HepG2 (cell line): Measurements from ENCODE around the gene ATRN. TPM values are rescaled to one million over a fixed set of nuclear protein-coding genes. Genes with fewer than 3 reads are reported as not detected.

Experiments
- ATAD3A ChIP-seq: sonication (generic); formaldehyde crosslinking; IDR thresholded peaks from 2 replicates; pipeline ENCODE4 v1.4.0; 2020; ENCODE audit warnings: missing genetic modification reagents
- FOXJ3 ChIP-seq: sonication (generic); formaldehyde crosslinking; IDR thresholded peaks from 2 replicates; pipeline ENCODE4 v1.4.0; 2020; ENCODE audit warnings: missing genetic modification reagents, mild to moderate bottlenecking, borderline replicate concordance
- GTF2F1 ChIP-seq: fragments of 150-350 bp; IDR thresholded peaks from 2 replicates; pipeline ENCODE4 v1.6.1; 2014; ENCODE audit warnings: low read length
- KAT2B ChIP-seq: fragments of 150-350 bp; IDR thresholded peaks from 2 replicates; pipeline ENCODE4 v1.6.1; 2014; ENCODE audit warnings: low read depth, low read length, borderline replicate concordance
- KDM5B ChIP-seq: sonication (generic); formaldehyde crosslinking; IDR thresholded peaks from 2 replicates; pipeline ENCODE4 v1.4.0; 2020; ENCODE audit warnings: missing genetic modification reagents, mild to moderate bottlenecking, borderline replicate concordance
- SMYD3 ChIP-seq: sonication (generic); formaldehyde crosslinking; IDR thresholded peaks from 2 replicates; pipeline ENCODE4 v1.8.1; 2023; ENCODE audit warnings: mild to moderate bottlenecking, missing genetic modification reagents
- SPEN ChIP-seq: sonication (generic); formaldehyde crosslinking; IDR thresholded peaks from 2 replicates; pipeline ENCODE4 v1.5.1; 2020; ENCODE audit warnings: low read depth, mild to moderate bottlenecking, missing genetic modification reagents
- ZFAT ChIP-seq: sonication (generic); formaldehyde crosslinking; conservative IDR thresholded peaks from 2 replicates; pipeline ENCODE4 v1.8.1; 2023; ENCODE audit warnings: missing genetic modification reagents, inconsistent platforms
- ZNF101 ChIP-seq: sonication (generic); formaldehyde crosslinking; IDR thresholded peaks from 2 replicates; pipeline ENCODE4 v1.4.0; 2020; ENCODE audit warnings: mild to moderate bottlenecking, low read depth, missing genetic modification reagents, borderline replicate concordance
- ZNF24 ChIP-seq: fragments of 450-650 bp; IDR thresholded peaks from 2 replicates; pipeline ENCODE4 v1.6.1; 2017; ENCODE audit warnings: antibody characterized with exemption, mild to moderate bottlenecking
- ZNF709 ChIP-seq: sonication (generic); formaldehyde crosslinking; IDR thresholded peaks from 2 replicates; pipeline ENCODE4 v1.5.0; 2020; ENCODE audit warnings: mild to moderate bottlenecking, missing genetic modification reagents
- ZNF75D ChIP-seq: sonication (generic); formaldehyde crosslinking; IDR thresholded peaks from 2 replicates; pipeline ENCODE4 v1.8.1; 2023; ENCODE audit warnings: missing genetic modification reagents, mild to moderate bottlenecking, borderline replicate concordance
- ZNF768 ChIP-seq: sonication (generic); formaldehyde crosslinking; IDR thresholded peaks from 2 replicates; pipeline ENCODE4 v1.4.0; 2020; ENCODE audit warnings: missing genetic modification reagents
- ZNF772 ChIP-seq: sonication (generic); formaldehyde crosslinking; IDR thresholded peaks from 2 replicates; pipeline ENCODE4 v1.5.0; 2020; ENCODE audit warnings: mild to moderate bottlenecking, missing genetic modification reagents
- ZNF790 ChIP-seq: sonication (generic); formaldehyde crosslinking; IDR thresholded peaks from 2 replicates; pipeline ENCODE4 v1.8.0; 2022; ENCODE audit warnings: missing genetic modification reagents, mild to moderate bottlenecking, borderline replicate concordance
- ZNF839 ChIP-seq: sonication (generic); formaldehyde crosslinking; IDR thresholded peaks from 2 replicates; pipeline ENCODE4 v1.4.0; 2020; ENCODE audit warnings: missing genetic modification reagents, mild to moderate bottlenecking, borderline replicate concordance
- ZSCAN30 ChIP-seq: sonication (generic); formaldehyde crosslinking; IDR thresholded peaks from 2 replicates; pipeline ENCODE4 v1.5.0; 2020; ENCODE audit warnings: mild to moderate bottlenecking, missing genetic modification reagents
- polyA plus RNA-seq, 8 experiments: library from polyadenylated mRNA; depleted of rRNA in 3 of 8; stranded (reverse) in 7 of 8; unstranded in 1 of 8; fragments of >200 nt; fragmentation: Illumina TruSeq in 4 of 8; extraction: Trizol in 4 of 8; gene quantifications; 2 replicates each; pipeline versions ENCODE4 v1.2.1 to v1.2.3, GENCODE V29; 2011 to 2016; ENCODE audit warnings: low read depth in 4 of 8, missing spikeins in 1 of 8, mixed read lengths in 1 of 8; ENCODE audit not compliant: insufficient read depth in 1 of 8
- total RNA-seq, 5 experiments: library from RNA; depleted of rRNA; stranded (reverse); fragments of >200 nt; fragmentation: Illumina TruSeq; extraction: Trizol; gene quantifications; 2 replicates each; pipeline ENCODE4 v1.2.3, GENCODE V29; 2016; ENCODE audit warnings: low read depth in 1 of 5
- TF ChIP-seq, protein P1 (sequence below): sonication (generic); formaldehyde crosslinking; IDR thresholded peaks from 2 replicates; pipeline ENCODE4 v1.5.0; 2020; ENCODE audit warnings: mild to moderate bottlenecking, missing genetic modification reagents, moderate library complexity
- TF ChIP-seq, protein P2 (sequence below): sonication (generic); formaldehyde crosslinking; IDR thresholded peaks from 2 replicates; pipeline ENCODE4 v1.5.0; 2020; ENCODE audit warnings: mild to moderate bottlenecking, low read depth, missing genetic modification reagents, borderline replicate concordance
- TF ChIP-seq, protein P3 (sequence below): sonication (generic); formaldehyde crosslinking; IDR thresholded peaks from 2 replicates; pipeline ENCODE4 v1.4.0; 2020; ENCODE audit warnings: mild to moderate bottlenecking, low read depth, missing genetic modification reagents
- TF ChIP-seq, protein P4 (sequence below): sonication (generic); formaldehyde crosslinking; IDR thresholded peaks from 2 replicates; pipeline ENCODE4 v1.9.0; 2021; ENCODE audit warnings: missing genetic modification reagents, mild to moderate bottlenecking, borderline replicate concordance

ATRN gene
- total and polyA plus RNA-seq, 2 of the 13 experiments (the other 11 are each of a cell fraction or from before 2014, with no cell fraction given), result 44.2 to 81.1 TPM

DNA sequence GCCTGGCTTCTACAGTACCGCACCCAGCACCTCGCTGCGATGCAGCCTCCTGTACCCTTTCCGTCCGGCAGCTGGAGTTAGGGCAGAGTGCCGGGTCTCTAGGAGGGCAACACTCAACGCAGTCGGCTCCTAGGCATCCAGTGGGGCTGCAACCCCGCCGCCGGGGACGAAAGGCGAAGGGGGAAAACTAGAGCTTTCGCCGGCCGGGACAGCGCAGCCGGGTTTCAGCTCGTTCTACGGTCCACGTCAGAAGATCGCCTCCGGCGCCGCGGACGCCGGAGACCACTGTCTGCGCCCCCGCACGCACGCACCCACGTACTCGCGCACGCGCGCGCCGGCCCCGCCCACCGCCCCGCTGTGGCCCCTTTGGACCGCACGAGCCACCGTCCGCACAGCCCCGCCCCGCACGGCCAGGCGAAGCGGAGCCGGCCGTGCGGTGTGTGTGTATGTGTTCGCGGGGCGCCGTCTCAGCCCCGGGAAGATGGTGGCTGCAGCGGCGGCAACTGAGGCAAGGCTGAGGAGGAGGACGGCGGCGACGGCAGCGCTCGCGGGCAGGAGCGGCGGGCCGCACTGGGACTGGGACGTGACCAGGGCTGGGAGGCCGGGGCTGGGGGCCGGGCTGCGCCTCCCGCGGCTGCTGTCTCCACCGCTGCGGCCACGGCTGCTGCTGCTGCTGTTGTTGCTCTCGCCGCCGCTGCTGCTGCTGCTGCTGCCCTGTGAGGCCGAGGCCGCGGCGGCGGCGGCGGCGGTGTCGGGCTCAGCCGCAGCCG, at the start of gene ATRN (continued):
- TF ChIP-seq, protein P1, sequence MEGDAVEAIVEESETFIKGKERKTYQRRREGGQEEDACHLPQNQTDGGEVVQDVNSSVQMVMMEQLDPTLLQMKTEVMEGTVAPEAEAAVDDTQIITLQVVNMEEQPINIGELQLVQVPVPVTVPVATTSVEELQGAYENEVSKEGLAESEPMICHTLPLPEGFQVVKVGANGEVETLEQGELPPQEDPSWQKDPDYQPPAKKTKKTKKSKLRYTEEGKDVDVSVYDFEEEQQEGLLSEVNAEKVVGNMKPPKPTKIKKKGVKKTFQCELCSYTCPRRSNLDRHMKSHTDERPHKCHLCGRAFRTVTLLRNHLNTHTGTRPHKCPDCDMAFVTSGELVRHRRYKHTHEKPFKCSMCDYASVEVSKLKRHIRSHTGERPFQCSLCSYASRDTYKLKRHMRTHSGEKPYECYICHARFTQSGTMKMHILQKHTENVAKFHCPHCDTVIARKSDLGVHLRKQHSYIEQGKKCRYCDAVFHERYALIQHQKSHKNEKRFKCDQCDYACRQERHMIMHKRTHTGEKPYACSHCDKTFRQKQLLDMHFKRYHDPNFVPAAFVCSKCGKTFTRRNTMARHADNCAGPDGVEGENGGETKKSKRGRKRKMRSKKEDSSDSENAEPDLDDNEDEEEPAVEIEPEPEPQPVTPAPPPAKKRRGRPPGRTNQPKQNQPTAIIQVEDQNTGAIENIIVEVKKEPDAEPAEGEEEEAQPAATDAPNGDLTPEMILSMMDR (CRISPR knock-in tag), result no peak; the same call in none of the 2 replicates
- peak; percentile 99 for TF ChIP-seq ZNF709 (CRISPR knock-in tag)
- TF ChIP-seq ZNF772, result peak; percentile 85; the same call in 1 of the 2 replicates
- TF ChIP-seq ZNF768 (CRISPR knock-in tag), result peak; percentile 87
- TF ChIP-seq ZNF101 (CRISPR knock-in tag), result 0 out of 2 replicates have a peak, but pooled peaks have one; percentile 24
- TF ChIP-seq GTF2F1, result no peak
- peak; percentile 32; the same call in 1 of the 2 replicates for TF ChIP-seq ZNF839 (CRISPR knock-in tag)
- TF ChIP-seq, protein P2, sequence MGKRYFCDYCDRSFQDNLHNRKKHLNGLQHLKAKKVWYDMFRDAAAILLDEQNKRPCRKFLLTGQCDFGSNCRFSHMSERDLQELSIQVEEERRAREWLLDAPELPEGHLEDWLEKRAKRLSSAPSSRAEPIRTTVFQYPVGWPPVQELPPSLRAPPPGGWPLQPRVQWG (CRISPR knock-in tag), result no peak; the same call in 1 of the 2 replicates
- TF ChIP-seq ZNF75D (CRISPR knock-in tag), result no peak
- TF ChIP-seq, protein P3, sequence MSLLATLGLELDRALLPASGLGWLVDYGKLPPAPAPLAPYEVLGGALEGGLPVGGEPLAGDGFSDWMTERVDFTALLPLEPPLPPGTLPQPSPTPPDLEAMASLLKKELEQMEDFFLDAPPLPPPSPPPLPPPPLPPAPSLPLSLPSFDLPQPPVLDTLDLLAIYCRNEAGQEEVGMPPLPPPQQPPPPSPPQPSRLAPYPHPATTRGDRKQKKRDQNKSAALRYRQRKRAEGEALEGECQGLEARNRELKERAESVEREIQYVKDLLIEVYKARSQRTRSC, result peak; percentile 42; the same call in 1 of the 2 replicates
- TF ChIP-seq FOXJ3, result no peak; the same call in 1 of the 2 replicates
- 0 out of 2 replicates have a peak, but pooled peaks have one; percentile 69 for TF ChIP-seq ATAD3A (CRISPR knock-in tag)
- peak; percentile 96 for TF ChIP-seq KDM5B (CRISPR knock-in tag)
- TF ChIP-seq, protein P4, sequence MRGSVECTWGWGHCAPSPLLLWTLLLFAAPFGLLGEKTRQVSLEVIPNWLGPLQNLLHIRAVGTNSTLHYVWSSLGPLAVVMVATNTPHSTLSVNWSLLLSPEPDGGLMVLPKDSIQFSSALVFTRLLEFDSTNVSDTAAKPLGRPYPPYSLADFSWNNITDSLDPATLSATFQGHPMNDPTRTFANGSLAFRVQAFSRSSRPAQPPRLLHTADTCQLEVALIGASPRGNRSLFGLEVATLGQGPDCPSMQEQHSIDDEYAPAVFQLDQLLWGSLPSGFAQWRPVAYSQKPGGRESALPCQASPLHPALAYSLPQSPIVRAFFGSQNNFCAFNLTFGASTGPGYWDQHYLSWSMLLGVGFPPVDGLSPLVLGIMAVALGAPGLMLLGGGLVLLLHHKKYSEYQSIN (CRISPR knock-in tag), result peak; percentile 93
- peak; percentile 11; the same call in 1 of the 2 replicates for TF ChIP-seq ZFAT
- TF ChIP-seq ZNF790 (CRISPR knock-in tag), result no peak; the same call in 1 of the 2 replicates
- peak; percentile 99 for TF ChIP-seq SPEN
- peak; percentile 97 for TF ChIP-seq SMYD3
- TF ChIP-seq ZSCAN30 (CRISPR knock-in tag), result no peak
- no peak for TF ChIP-seq KAT2B
- TF ChIP-seq ZNF24, result peak; percentile 61; the same call in 1 of the 2 replicates
